HL-60 (cell line): Measurements from ENCODE around the gene KMT2C.
"Not testable (repeated sequence)": the region's sequence is repeated elsewhere in the genome, so short reads cannot be mapped to it uniquely, and the experiment has no call there.

Experiments used
- GABPA ChIP-seq: IDR thresholded peaks from 2 replicates; pipeline ENCODE4 v1.6.1; 2012; ENCODE audit warnings: low read depth
- TF ChIP-seq, protein P1 (sequence below): IDR thresholded peaks from one replicate; pipeline ENCODE4 v1.5.1; 2011; ENCODE audit warnings: low read length, control low read depth, inconsistent platforms; ENCODE audit not compliant: insufficient read depth

DNA sequence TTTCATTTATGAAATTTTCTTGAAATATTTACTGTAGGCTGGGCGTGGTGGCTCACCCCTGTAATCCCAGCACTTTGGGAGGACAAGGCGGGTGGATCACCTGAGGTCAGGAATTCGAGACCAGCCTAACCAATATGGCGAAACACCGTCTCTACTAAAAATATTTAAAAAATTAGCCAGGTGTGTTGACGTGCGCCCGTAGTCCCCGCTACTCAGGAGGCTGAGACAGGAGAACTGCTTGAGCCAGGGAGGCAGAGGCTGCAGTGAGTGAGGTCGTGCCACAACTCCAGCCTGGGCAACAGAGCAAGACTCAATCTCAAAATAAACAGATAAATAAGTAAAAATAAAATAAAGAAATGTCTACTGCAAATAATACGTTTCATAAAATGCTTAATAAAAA, 192.3 kb downstream of the KMT2C start:
- TF ChIP-seq, protein P1, sequence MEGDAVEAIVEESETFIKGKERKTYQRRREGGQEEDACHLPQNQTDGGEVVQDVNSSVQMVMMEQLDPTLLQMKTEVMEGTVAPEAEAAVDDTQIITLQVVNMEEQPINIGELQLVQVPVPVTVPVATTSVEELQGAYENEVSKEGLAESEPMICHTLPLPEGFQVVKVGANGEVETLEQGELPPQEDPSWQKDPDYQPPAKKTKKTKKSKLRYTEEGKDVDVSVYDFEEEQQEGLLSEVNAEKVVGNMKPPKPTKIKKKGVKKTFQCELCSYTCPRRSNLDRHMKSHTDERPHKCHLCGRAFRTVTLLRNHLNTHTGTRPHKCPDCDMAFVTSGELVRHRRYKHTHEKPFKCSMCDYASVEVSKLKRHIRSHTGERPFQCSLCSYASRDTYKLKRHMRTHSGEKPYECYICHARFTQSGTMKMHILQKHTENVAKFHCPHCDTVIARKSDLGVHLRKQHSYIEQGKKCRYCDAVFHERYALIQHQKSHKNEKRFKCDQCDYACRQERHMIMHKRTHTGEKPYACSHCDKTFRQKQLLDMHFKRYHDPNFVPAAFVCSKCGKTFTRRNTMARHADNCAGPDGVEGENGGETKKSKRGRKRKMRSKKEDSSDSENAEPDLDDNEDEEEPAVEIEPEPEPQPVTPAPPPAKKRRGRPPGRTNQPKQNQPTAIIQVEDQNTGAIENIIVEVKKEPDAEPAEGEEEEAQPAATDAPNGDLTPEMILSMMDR, result not testable (repeated sequence)
- not testable (repeated sequence) for TF ChIP-seq GABPA
